T-cell (primary cell): ENCODE measurements around the gene RAI14. TPM values are rescaled to one million over a fixed set of nuclear protein-coding genes. Genes with fewer than 3 reads are reported as not detected.

Experiments used
- ATAC-seq, 4 experiments: fragments of 200-7000 bp in 3 of 4; fragments of 150-1000 bp in 1 of 4; cut with Tn5 transposase; replicated peaks in 1 of 4; 1 replicate in 3 of 4; 2 replicates in 1 of 4; pipeline ENCODE4 v1.10.0; 2021; ENCODE audit warnings: moderate library complexity in 3 of 4, mild to moderate bottlenecking in 2 of 4, moderate number of reproducible peaks in 1 of 4
- CTCF ChIA-PET, 2 donors: fragments of 300-600 bp; sonication (Branson Sonifier 250); formaldehyde crosslinking; loops; one replicate each; lab custom pipeline; 2022; ENCODE audit warnings: antibody characterized with exemption in 2 of 2; lab: Charles Lee
- POLR2A ChIA-PET, 2 donors: fragments of 300-600 bp; sonication (Branson Sonifier 250); formaldehyde crosslinking; loops; one replicate each; lab custom pipeline; 2022; ENCODE audit warnings: antibody characterized with exemption in 2 of 2; lab: Charles Lee
- DNase-seq, 35 experiments: peaks; one replicate each; pipeline versions ENCODE4 v3.0.0 to v3.0.0-alpha.2; 2013 to 2023
- H3K27ac ChIP-seq: one replicate; pipeline ENCODE4 v1.5.1; 2013; ENCODE audit warnings: low read length
- H3K27me3 ChIP-seq, 2 experiments: replicated peaks in 1 of 2; 1 replicate in 1 of 2; 2 replicates in 1 of 2; pipeline versions ENCODE4 v1.6.1 to v1.7.0; 2013; ENCODE audit warnings: low read length in 1 of 2, mixed read lengths in 1 of 2; ENCODE audit not compliant: control insufficient read depth in 2 of 2, insufficient read depth in 2 of 2; ENCODE audit errors: extremely low read depth in 1 of 2
- H3K36me3 ChIP-seq, 2 donors: 1 replicate in 1 of 2; 2 replicates in 1 of 2; pipeline versions ENCODE4 v1.6.1 to v1.7.0; 2013; ENCODE audit warnings: low read length in 1 of 2; ENCODE audit not compliant: control insufficient read depth in 2 of 2, insufficient read depth in 1 of 2; ENCODE audit errors: extremely low read depth in 1 of 2
- H3K4me1 ChIP-seq, 2 experiments: 1 replicate in 1 of 2; 2 replicates in 1 of 2; pipeline versions ENCODE4 v1.6.1 to v1.7.0; 2013; ENCODE audit warnings: low read length in 2 of 2, mixed read lengths in 1 of 2; ENCODE audit not compliant: insufficient read depth in 2 of 2, control insufficient read depth in 1 of 2; ENCODE audit errors: extremely low read depth in 1 of 2
- H3K4me3 ChIP-seq, 2 donors: 1 replicate in 1 of 2; 2 replicates in 1 of 2; pipeline versions ENCODE4 v1.5.1 to v1.7.0; 2013; ENCODE audit warnings: mild to moderate bottlenecking in 2 of 2, low read length in 1 of 2, moderate library complexity in 1 of 2; ENCODE audit not compliant: control insufficient read depth in 1 of 2; ENCODE audit errors: extremely low read depth in 1 of 2
- H3K9me3 ChIP-seq: 2 replicates; pipeline ENCODE4 v1.7.0; 2013
- H3K27ac Mint-ChIP-seq, 2 donors: one replicate each; pipeline ENCODE4 v1.8.0; 2020 to 2021; ENCODE audit warnings: mild to moderate bottlenecking in 2 of 2, mixed read lengths in 2 of 2
- H3K27me3 Mint-ChIP-seq, 2 donors: one replicate each; pipeline ENCODE4 v1.8.0; 2021 to 2022; ENCODE audit warnings: mixed read lengths in 2 of 2
- H3K36me3 Mint-ChIP-seq: one replicate; pipeline ENCODE4 v1.8.0; 2021; ENCODE audit warnings: mixed read lengths
- H3K4me1 Mint-ChIP-seq, 3 donors: one replicate each; pipeline ENCODE4 v1.8.0; 2020 to 2022; ENCODE audit warnings: mixed read lengths in 3 of 3, mild to moderate bottlenecking in 1 of 3
- H3K4me3 Mint-ChIP-seq, 3 donors: one replicate each; pipeline ENCODE4 v1.8.0; 2020 to 2022; ENCODE audit warnings: mild to moderate bottlenecking in 3 of 3, mixed read lengths in 3 of 3, moderate library complexity in 3 of 3
- H3K9me3 Mint-ChIP-seq, 3 donors: one replicate each; pipeline ENCODE4 v1.8.0; 2020 to 2022; ENCODE audit warnings: mixed read lengths in 3 of 3
- WGBS: methylation state at CpG from one replicate; pipeline ENCODE4 v1.1.5; 2013; ENCODE audit warnings: missing lambda C conversion rate; ENCODE audit not compliant: insufficient coverage; 5-methylcytosine and 5-hydroxymethylcytosine counted together
- total RNA-seq, 35 experiments: library from RNA in 6 of 35; stranded (reverse) in 6 of 35; fragments of 120-200 nt in 1 of 35; gene quantifications; one replicate each; pipeline versions ENCODE4 v1.2.1 to v1.2.4 and lab custom pipeline; 2013 to 2026

RAI14 gene
- total RNA-seq, 5 donors from 2014 or later (not counting 1 experiment from before 2014, with no cell fraction given): 0.59 to 2.2 (median 0.96) TPM

DNA sequence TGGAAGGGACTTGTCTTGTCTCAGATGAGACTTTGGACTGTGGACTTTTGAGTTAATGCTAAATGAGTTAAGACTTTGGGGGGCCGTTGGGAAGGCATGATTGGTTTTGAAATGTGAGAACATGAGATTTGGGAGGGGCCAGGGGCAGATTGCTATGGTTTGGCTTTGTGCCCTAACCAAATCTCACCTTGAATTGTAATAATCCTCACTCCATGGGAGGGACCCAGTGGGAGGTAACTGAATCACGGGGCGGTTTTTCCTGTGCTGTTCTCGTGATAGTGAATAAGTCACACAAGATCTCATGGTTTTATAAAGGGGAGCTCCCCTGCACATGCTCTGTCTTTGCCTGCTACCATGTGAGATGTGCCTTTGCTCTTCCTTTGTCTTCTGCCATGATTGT is 72.1 kb downstream of the RAI14 start:
- CTCF ChIA-PET: interaction anchor here in 1 of 2 donors (0.7 kb wide), 1 partner anchor 58 kb away, joined by 4 read pairs; no protein-coding TSS in a partner anchor
- Histone ChIP-seq H3K27ac (no peak overlapping the region), H3K27me3 (no peaks in the 10 kb centered on the region), H3K9me3 (no peaks in the 10 kb centered on the region), H3K4me3 (no peak overlapping the region), H3K4me1 (no peaks in the 10 kb centered on the region), H3K36me3 (no peaks in the 10 kb centered on the region)
- POLR2A ChIA-PET: no interaction called here
- H3K4me3 Mint-ChIP-seq: no peak overlapping the region
- H3K27ac Mint-ChIP-seq: no peak overlapping the region
- H3K27me3 Mint-ChIP-seq: peaks cover 2 to 11% of the 10 kb centered on the region in 2 donors
- no peaks in the 10 kb centered on the region for H3K4me1 Mint-ChIP-seq
- H3K36me3 Mint-ChIP-seq: no peaks in the 10 kb centered on the region
- DNase-seq (no peak), ATAC-seq (no peak)
- no CpG with 5 or more reads among the region's 4 CpGs for WGBS
- peaks cover 0 to 9% (median 6%) of the 10 kb centered on the region in 3 donors for H3K9me3 Mint-ChIP-seq

DNA sequence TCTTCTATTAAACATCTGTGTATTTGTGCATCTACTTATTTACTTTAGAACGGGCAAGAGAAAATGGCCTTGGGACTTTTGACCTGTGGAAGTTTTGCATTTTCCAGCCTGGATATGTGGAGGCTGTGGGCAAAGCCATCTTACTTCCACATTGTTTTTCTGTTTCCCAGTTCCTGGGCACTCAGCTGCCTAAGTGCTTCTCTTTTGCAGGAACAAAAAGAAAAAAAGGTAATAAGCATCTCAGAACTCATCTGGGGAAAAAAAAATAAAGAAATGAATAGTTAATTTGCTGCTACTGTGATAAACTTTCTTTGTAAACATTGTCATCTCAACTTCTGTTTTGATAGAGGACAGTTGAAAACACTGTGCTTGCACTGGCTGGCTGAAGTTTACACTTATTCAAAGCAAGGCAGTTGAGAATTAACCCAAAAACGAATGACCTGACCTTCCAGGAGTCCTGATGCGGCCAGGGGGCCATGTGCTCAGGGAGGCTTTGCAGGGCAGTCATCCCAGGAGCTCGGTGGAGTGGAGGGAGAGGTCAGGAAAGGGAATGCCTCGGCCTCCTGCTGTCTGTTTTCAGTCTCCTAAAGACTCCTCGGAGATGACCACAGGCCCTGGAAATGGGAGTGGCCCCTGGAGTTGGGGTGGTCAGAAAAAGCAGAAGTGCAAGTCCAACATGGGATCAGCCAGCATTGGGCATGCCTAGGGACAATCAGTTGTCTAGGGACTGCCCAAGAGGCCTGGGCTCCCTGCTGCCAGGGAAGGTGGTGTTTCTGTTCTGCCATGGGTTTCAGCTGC is 75.5 kb downstream of the RAI14 start:
- no peak for ATAC-seq

DNA sequence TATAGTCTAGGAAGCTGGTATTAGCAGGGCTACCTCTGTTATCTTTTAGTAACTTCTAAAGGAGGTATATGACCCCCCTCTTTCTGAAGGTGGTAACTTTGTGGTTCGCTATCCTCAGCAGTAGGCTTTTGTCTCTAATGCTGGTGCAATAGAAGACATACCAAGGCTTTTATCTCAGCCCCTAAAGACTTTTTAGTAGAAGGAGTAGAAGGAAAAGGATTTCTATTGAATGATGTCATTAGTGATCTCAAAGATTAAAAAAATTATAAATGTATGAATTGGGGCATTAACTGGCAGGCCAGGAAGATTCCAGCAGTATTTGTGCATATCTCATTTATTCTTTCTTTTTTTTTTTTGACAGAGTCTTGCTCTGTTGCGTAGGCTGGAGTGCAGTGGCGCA is 78.2 kb downstream of the RAI14 start:
- ChIA-PET CTCF (no interaction called here), POLR2A (no interaction called here)
- Mint-ChIP-seq H3K36me3 (no peaks in the 10 kb centered on the region), H3K4me3 (no peak overlapping the region), H3K27me3 (peaks cover 13 to 15% of the 10 kb centered on the region in 2 donors), H3K4me1 (no peaks in the 10 kb centered on the region), H3K9me3 (no peaks in the 10 kb centered on the region), H3K27ac (no peak overlapping the region)
- H3K36me3 ChIP-seq: no peaks in the 10 kb centered on the region
- H3K27ac ChIP-seq: no peak overlapping the region
- H3K4me1 ChIP-seq: no peaks in the 10 kb centered on the region
- no CpG with 5 or more reads among the region's 3 CpGs for WGBS
- no peak for ATAC-seq
- H3K9me3 ChIP-seq: no peaks in the 10 kb centered on the region
- DNase-seq: no peak
- H3K4me3 ChIP-seq: no peak overlapping the region
- peaks cover 0 to 7% of the 10 kb centered on the region in 2 experiments for H3K27me3 ChIP-seq

More for the DNA sequence above, 75.5 kb downstream of the RAI14 start:
- H3K36me3 ChIP-seq: no peaks in the 10 kb centered on the region
- DNase-seq: no peak
- peaks cover 0 to 5% of the 10 kb centered on the region in 2 experiments for H3K27me3 ChIP-seq
- no peaks in the 10 kb centered on the region for H3K4me1 ChIP-seq
- H3K36me3 Mint-ChIP-seq: no peaks in the 10 kb centered on the region
- WGBS: 55% methylated on average over 5 of the region's 6 CpGs
- H3K4me3 Mint-ChIP-seq: no peak overlapping the region
- no peak overlapping the region for H3K27ac Mint-ChIP-seq
- H3K9me3 Mint-ChIP-seq: peaks cover 0 to 9% (median 4%) of the 10 kb centered on the region in 3 donors
- no peak overlapping the region for H3K27ac ChIP-seq
- ChIA-PET POLR2A (no interaction called here), CTCF (no interaction called here)
- H3K9me3 ChIP-seq: no peaks in the 10 kb centered on the region
- H3K4me3 ChIP-seq: no peak overlapping the region
- H3K27me3 Mint-ChIP-seq: peaks cover 11% of the 10 kb centered on the region in 2 donors
- H3K4me1 Mint-ChIP-seq: no peaks in the 10 kb centered on the region

DNA sequence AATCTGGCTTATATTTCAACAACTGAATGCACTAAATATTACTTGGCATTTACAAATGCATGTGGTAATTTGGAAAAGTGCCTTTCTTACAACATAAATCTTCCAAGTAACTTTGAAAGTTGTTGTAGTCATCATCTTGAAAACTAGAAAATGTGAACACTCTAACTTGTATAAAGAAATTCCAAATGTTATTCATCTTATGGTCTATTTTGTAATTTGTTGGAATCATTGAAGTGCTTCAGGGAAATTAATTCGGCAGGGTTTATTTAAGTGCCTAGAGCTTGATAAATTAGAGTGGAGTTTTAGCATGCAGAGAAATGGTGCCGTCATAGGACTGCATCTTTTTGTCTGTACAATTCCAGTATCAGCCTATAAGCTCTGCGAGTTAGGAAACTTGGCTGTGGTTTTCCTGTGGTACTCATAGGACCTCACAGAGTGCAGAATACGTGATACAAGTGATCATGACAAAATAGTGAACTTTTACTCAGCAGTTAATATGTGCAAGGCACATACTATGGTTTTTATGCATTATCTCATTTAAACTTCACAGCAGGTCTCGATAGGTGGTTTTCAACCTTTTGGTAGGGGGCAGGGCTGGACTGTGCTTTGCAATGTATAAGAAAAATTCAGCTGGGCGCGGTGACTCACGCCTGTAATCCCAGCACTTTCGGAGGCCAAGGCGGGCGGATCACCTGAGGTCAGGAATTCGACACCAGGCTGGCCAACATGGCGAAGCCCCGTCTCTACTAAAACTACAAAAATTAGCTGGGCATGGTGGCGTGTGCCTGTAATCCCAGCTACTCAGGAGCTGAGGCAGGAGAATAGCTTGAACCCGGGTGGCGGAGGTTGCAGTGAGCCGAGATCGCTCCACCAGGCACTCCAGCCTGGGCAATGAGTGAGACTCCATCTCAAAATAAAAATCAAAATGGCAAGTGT is 79.6 kb downstream of the RAI14 start:
- H3K27me3 ChIP-seq: peaks cover 0 to 7% of the 10 kb centered on the region in 2 experiments
- CTCF ChIA-PET: no interaction called here
- no peaks in the 10 kb centered on the region for H3K9me3 Mint-ChIP-seq

DNA sequence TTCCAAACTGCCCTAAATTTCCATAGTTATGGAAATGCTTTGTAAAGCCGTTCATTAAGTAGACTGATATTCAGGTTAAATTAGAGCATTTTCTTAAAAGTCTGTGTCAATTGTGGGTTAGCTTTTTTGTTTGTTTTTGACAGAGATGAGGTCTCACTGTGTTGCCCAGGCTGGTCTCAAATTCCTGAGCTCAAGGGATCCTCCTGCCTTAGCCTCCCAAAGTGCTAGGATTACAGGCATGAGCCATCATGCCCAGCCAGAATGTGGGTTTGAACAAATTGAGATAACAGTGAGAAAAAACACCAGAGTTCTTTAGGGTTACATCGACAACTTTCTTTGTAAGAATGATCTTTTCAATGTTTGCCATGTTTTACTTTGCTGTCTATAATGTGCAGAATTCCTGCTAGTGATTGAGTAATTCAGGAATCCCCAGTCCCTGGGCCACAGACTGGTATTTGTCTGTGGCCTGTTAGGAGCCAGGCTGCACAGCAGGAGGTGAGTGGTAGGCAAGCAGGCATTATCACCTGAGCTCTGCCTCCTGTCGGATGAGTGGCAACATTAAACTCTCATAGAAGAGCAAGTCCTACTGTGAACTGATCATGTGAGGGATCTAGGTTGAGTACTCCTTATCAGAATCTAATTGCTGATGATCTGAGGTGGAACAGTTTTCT is 80.5 kb downstream of the RAI14 start:
- no peaks in the 10 kb centered on the region for H3K36me3 Mint-ChIP-seq
- no peak for ATAC-seq
- no peak overlapping the region for H3K27ac ChIP-seq
- ChIA-PET POLR2A (no interaction called here), CTCF (no interaction called here)
- H3K36me3 ChIP-seq: no peaks in the 10 kb centered on the region
- no peak overlapping the region for H3K4me3 Mint-ChIP-seq
- 88% methylated on average over 1 of the region's 3 CpGs for WGBS
- H3K4me3 ChIP-seq: no peak overlapping the region
- H3K27ac Mint-ChIP-seq: no peak overlapping the region
- no peak for DNase-seq
- H3K9me3 Mint-ChIP-seq: peaks cover 0 to 2% (median 0%) of the 10 kb centered on the region in 3 donors
- no peaks in the 10 kb centered on the region for H3K9me3 ChIP-seq
- H3K4me1 ChIP-seq: no peaks in the 10 kb centered on the region
- peaks cover 0 to 7% of the 10 kb centered on the region in 2 experiments for H3K27me3 ChIP-seq
- no peaks in the 10 kb centered on the region for H3K4me1 Mint-ChIP-seq
- H3K27me3 Mint-ChIP-seq: peaks cover 15 to 16% of the 10 kb centered on the region in 2 donors

More for the DNA sequence above, 79.6 kb downstream of the RAI14 start:
- ATAC-seq: no peak
- Histone ChIP-seq H3K4me3 (no peak overlapping the region), H3K27ac (no peak overlapping the region), H3K4me1 (no peaks in the 10 kb centered on the region), H3K36me3 (no peaks in the 10 kb centered on the region), H3K9me3 (no peaks in the 10 kb centered on the region)
- no peak for DNase-seq
- H3K4me1 Mint-ChIP-seq: no peaks in the 10 kb centered on the region
- peaks cover 13 to 15% of the 10 kb centered on the region in 2 donors for H3K27me3 Mint-ChIP-seq
- 82% methylated on average over 12 of the region's 19 CpGs for WGBS
- H3K36me3 Mint-ChIP-seq: no peaks in the 10 kb centered on the region
- H3K4me3 Mint-ChIP-seq: no peak overlapping the region
- POLR2A ChIA-PET: no interaction called here
- H3K27ac Mint-ChIP-seq: no peak overlapping the region

DNA sequence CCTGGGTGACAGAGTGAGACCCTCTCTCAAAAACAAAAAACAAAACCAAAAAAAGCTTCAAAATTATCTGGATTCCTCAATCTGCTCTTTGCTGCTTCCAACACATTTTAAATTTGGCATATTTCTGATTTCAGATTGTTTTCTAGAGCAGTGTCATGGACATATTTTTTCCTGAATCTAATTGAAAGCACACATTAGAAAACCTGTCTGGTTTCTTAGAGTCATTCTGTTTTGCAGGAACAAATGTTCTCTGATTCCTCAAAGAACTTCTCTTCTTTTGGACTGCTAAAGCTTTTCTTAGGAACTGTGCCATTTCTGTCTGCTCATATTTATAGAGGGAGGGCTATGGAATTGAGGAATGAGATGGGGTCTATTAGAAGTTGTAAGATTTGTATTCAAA is 81.6 kb downstream of the RAI14 start:
- Histone ChIP-seq H3K4me3 (no peak overlapping the region), H3K9me3 (no peaks in the 10 kb centered on the region), H3K4me1 (no peaks in the 10 kb centered on the region), H3K27ac (no peak overlapping the region), H3K36me3 (no peaks in the 10 kb centered on the region), H3K27me3 (peaks cover 0 to 7% of the 10 kb centered on the region in 2 experiments)
- ATAC-seq (no peak), DNase-seq (no peak)
- Mint-ChIP-seq H3K27ac (no peak overlapping the region), H3K4me1 (no peaks in the 10 kb centered on the region), H3K9me3 (peaks cover 0 to 4% (median 0%) of the 10 kb centered on the region in 3 donors), H3K36me3 (no peaks in the 10 kb centered on the region), H3K27me3 (peaks cover 15 to 19% of the 10 kb centered on the region in 2 donors), H3K4me3 (no peak overlapping the region)
- ChIA-PET POLR2A (no interaction called here), CTCF (no interaction called here)
